Esophagus muscularis mucosa (tissue), 4 donors: ENCODE measurements around the gene ZNF783. TPM values are rescaled to one million over a fixed set of nuclear protein-coding genes. Genes with fewer than 3 reads are reported as not detected.

Source experiments
- DNase-seq: peaks from one replicate; pipeline ENCODE4 v3.0.0-alpha.2; 2017; ENCODE audit errors: extremely low spot score
- H3K27ac ChIP-seq, 4 donors: fragments of 200-600 bp; sonication (generic); replicated peaks in 1 of 4; 1 replicate in 3 of 4; 2 replicates in 1 of 4; pipeline ENCODE4 v1.5.1; 2016 to 2019; ENCODE audit warnings: mild to moderate bottlenecking in 1 of 4
- H3K27me3 ChIP-seq, 4 donors: fragments of 200-600 bp; sonication (generic); one replicate each; pipeline versions ENCODE4 v1.5.1 to v1.6.0; 2016 to 2019
- H3K36me3 ChIP-seq, 4 donors: fragments of 200-600 bp; sonication (generic); one replicate each; pipeline ENCODE4 v1.5.1; 2016 to 2019
- H3K4me1 ChIP-seq, 4 donors: fragments of 200-600 bp; sonication (generic); one replicate each; pipeline ENCODE4 v1.5.1; 2016 to 2019
- H3K4me3 ChIP-seq, 4 donors: fragments of 200-600 bp; sonication (generic); 1 replicate in 2 of 4; 2 replicates in 2 of 4; pipeline ENCODE4 v1.5.1; 2016 to 2019; ENCODE audit warnings: mild to moderate bottlenecking in 4 of 4, moderate library complexity in 1 of 4
- H3K9me3 ChIP-seq, 4 donors: fragments of 200-600 bp; sonication (generic); 1 replicate in 3 of 4; 2 replicates in 1 of 4; pipeline ENCODE4 v1.5.1; 2016 to 2019
- CTCF ChIP-seq, 3 experiments: fragments of 200-600 bp in 2 of 3; fragments of 450-650 bp in 1 of 3; sonication (generic) in 2 of 3; IDR thresholded peaks; one replicate each; pipeline ENCODE4 v1.5.1; 2017 to 2019; ENCODE audit warnings: antibody characterized with exemption in 3 of 3, mild to moderate bottlenecking in 2 of 3, moderate library complexity in 1 of 3
- EP300 ChIP-seq: sonication (generic); formaldehyde crosslinking; IDR thresholded peaks from one replicate; pipeline ENCODE4 v1.6.1; 2017; ENCODE audit warnings: antibody characterized with exemption
- POLR2A ChIP-seq: fragments of 450-650 bp; IDR thresholded peaks from one replicate; pipeline ENCODE4 v1.6.1; 2017; ENCODE audit warnings: antibody characterized with exemption, moderate library complexity, mild to moderate bottlenecking, low read depth
- POLR2AphosphoS5 ChIP-seq, 2 donors: sonication (generic); formaldehyde crosslinking; IDR thresholded peaks; one replicate each; pipeline ENCODE4 v1.6.1; 2017; ENCODE audit warnings: antibody characterized with exemption in 2 of 2
- WGBS: methylation state at CpG from one replicate; pipeline ENCODE4 v1.1.5; 2018; 5-methylcytosine and 5-hydroxymethylcytosine counted together
- intact Hi-C: fragments of 100-400 bp; cut with DNase I; formaldehyde crosslinking; loops from one replicate; pipeline ENCODE4 v1.15.1; 2023
- total RNA-seq, 4 donors: library from RNA; depleted of rRNA; stranded (reverse); fragments of >200 nt; gene quantifications; one replicate each; pipeline versions ENCODE4 v1.1.0 to v1.2.1, GENCODE V29; 2016

Gene ZNF783
- total RNA-seq, 4 donors from 2014 or later: 8.4 to 12.2 (median 11.9) TPM

GRCh38 chr7:149253665-149254064 lies 8.3 kb upstream of the ZNF783 start:
- peaks cover 53 to 69% (median 65%) of the 10 kb centered on the region in 4 donors for H3K36me3 ChIP-seq
- WGBS: 96% methylated on average over 7 of the region's 7 CpGs

GRCh38 chr7:149254181-149254858 lies 7.7 kb upstream of the ZNF783 start:
- H3K9me3 ChIP-seq: no peaks in the 10 kb centered on the region
- DNase-seq: no peak
- H3K36me3 ChIP-seq: peaks cover 53 to 69% (median 65%) of the 10 kb centered on the region in 4 donors
- H3K27ac ChIP-seq: no peak overlapping the region
- no peaks in the 10 kb centered on the region for H3K4me1 ChIP-seq
- H3K4me3 ChIP-seq: no peak overlapping the region
- intact Hi-C loops: no loop called here
- H3K27me3 ChIP-seq: no peaks in the 10 kb centered on the region
- TF ChIP-seq EP300 (no peak), CTCF (IDR thresholded peaks at IDR 0.05) (no peak), POLR2A (no peak), POLR2AphosphoS5 (IDR thresholded peaks at IDR 0.05) (no peak)
- 91% methylated on average over 16 of the region's 16 CpGs for WGBS

More at GRCh38 chr7:149253665-149254064, 8.3 kb upstream of the ZNF783 start:
- no peak for DNase-seq
- Histone ChIP-seq H3K9me3 (no peaks in the 10 kb centered on the region), H3K4me3 (no peak overlapping the region), H3K27me3 (no peaks in the 10 kb centered on the region), H3K27ac (no peak overlapping the region), H3K4me1 (no peaks in the 10 kb centered on the region)
- no peak for TF ChIP-seq CTCF (IDR thresholded peaks at IDR 0.05)
- TF ChIP-seq POLR2AphosphoS5 (IDR thresholded peaks at IDR 0.05): no peak
- TF ChIP-seq EP300: no peak
- no peak for TF ChIP-seq POLR2A
- intact Hi-C loops: no loop called here

GRCh38 chr7:149255174-149255573 lies 6.8 kb upstream of the ZNF783 start:
- TF ChIP-seq CTCF (IDR thresholded peaks at IDR 0.05) (no peak), POLR2AphosphoS5 (IDR thresholded peaks at IDR 0.05) (no peak), POLR2A (no peak), EP300 (no peak)
- Histone ChIP-seq H3K27ac (no peak overlapping the region), H3K27me3 (no peaks in the 10 kb centered on the region), H3K36me3 (peaks cover 52 to 64% (median 62%) of the 10 kb centered on the region in 4 donors), H3K4me3 (no peak overlapping the region), H3K9me3 (no peaks in the 10 kb centered on the region), H3K4me1 (no peaks in the 10 kb centered on the region)
- WGBS: 75% methylated on average over 5 of the region's 5 CpGs
- DNase-seq: no peak
- intact Hi-C loops: no loop called here

GRCh38 chr7:149256568-149256967 lies 5.4 kb upstream of the ZNF783 start:
- Histone ChIP-seq H3K4me1 (peaks cover 3 to 8% (median 6%) of the 10 kb centered on the region in 4 donors), H3K36me3 (peaks cover 38 to 50% (median 49%) of the 10 kb centered on the region in 4 donors), H3K9me3 (no peaks in the 10 kb centered on the region), H3K27ac (no peak overlapping the region), H3K4me3 (no peak overlapping the region), H3K27me3 (no peaks in the 10 kb centered on the region)
- TF ChIP-seq CTCF (IDR thresholded peaks at IDR 0.05) (no peak), POLR2AphosphoS5 (IDR thresholded peaks at IDR 0.05) (no peak), POLR2A (no peak), EP300 (no peak)
- WGBS: 90% methylated on average over 4 of the region's 4 CpGs
- DNase-seq: no peak
- intact Hi-C loops: no loop called here

GRCh38 chr7:149257146-149257545 lies 4.8 kb upstream of the ZNF783 start:
- H3K27me3 ChIP-seq: no peaks in the 10 kb centered on the region
- peaks cover 33 to 45% (median 43%) of the 10 kb centered on the region in 4 donors for H3K36me3 ChIP-seq
- intact Hi-C loops: no loop called here
- H3K27ac ChIP-seq: no peak overlapping the region
- H3K4me1 ChIP-seq: peaks cover 3 to 10% (median 7%) of the 10 kb centered on the region in 4 donors
- no peak for DNase-seq
- no peaks in the 10 kb centered on the region for H3K9me3 ChIP-seq
- no peak overlapping the region for H3K4me3 ChIP-seq
- WGBS: 97% methylated on average over 2 of the region's 2 CpGs
- TF ChIP-seq POLR2A (no peak), CTCF (IDR thresholded peaks at IDR 0.05) (no peak)
